Measurements from ENCODE around the gene FAM20B.
"Not testable (repeated sequence)": the region's sequence is repeated elsewhere in the genome, so short reads cannot be mapped to it uniquely, and the experiment has no call there.

FAM20B gene

DNA sequence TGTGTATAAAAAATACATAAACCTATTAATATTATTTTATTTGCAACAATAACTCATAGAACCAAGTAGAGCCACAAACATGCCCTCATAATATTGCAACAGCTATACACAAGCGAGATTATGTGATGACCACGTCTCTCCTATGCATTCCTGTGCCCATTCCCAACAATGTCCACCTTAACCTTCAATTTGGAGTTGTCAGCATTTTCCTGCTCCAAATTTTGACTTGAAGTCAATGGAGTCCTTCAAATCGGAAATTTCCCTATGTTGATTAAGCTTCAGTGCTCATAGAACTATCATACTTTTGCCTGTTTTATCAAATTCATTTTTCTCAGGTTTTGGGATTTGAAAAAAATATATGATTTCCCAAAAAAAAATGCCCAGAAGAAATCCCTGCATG lies 27.4 kb upstream of the FAM20B start:
- TF ChIP-seq, protein P1, sequence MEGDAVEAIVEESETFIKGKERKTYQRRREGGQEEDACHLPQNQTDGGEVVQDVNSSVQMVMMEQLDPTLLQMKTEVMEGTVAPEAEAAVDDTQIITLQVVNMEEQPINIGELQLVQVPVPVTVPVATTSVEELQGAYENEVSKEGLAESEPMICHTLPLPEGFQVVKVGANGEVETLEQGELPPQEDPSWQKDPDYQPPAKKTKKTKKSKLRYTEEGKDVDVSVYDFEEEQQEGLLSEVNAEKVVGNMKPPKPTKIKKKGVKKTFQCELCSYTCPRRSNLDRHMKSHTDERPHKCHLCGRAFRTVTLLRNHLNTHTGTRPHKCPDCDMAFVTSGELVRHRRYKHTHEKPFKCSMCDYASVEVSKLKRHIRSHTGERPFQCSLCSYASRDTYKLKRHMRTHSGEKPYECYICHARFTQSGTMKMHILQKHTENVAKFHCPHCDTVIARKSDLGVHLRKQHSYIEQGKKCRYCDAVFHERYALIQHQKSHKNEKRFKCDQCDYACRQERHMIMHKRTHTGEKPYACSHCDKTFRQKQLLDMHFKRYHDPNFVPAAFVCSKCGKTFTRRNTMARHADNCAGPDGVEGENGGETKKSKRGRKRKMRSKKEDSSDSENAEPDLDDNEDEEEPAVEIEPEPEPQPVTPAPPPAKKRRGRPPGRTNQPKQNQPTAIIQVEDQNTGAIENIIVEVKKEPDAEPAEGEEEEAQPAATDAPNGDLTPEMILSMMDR (IDR thresholded peaks at IDR 0.05) = no peak
- Mint-ChIP-seq H3K27me3 (ENCODE audit: low read depth, poor library complexity) (peaks cover 4% of the 10 kb centered on the region), H3K4me1 (peaks cover 30% of the 10 kb centered on the region), H3K4me3 (no peak overlapping the region), H3K27ac (no peak overlapping the region), H3K36me3 (ENCODE audit: low read depth) (peaks cover 15% of the 10 kb centered on the region), H3K9me3 (peaks cover 43% of the 10 kb centered on the region)
- DNase-seq = no peak

DNA sequence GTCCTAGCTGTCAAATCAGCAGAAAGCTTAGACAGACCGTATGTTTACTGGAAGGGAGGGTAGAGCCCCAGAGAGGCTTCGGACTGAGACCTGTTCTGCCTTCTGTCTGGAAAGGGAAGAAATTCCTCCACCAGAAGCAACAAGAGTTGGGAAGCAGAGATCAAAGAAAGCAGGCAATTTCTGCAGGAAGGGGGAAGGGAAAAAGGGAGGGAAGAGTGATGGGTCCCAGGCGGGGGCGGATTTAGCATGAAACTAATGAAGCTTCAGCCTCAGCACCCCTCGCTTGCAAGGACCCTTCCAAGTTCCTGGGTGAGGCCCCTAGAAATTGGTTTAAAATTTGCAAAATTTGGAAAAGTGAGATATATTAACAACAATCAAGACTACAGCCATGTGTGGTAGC lies 26.6 kb upstream of the FAM20B start:
- peaks cover 36% of the 10 kb centered on the region for H3K9me3 Mint-ChIP-seq
- H3K27me3 Mint-ChIP-seq (ENCODE audit: low read depth, poor library complexity) = peaks cover 4% of the 10 kb centered on the region
- peaks cover 9% of the 10 kb centered on the region for H3K36me3 Mint-ChIP-seq (ENCODE audit: low read depth)
- TF ChIP-seq, protein P1 (IDR thresholded peaks at IDR 0.05) = no peak
- H3K4me1 Mint-ChIP-seq = peaks cover 37% of the 10 kb centered on the region
- no peak for DNase-seq
- no peak overlapping the region for H3K27ac Mint-ChIP-seq
- H3K4me3 Mint-ChIP-seq = peak overlapping the region; percentile 46

DNA sequence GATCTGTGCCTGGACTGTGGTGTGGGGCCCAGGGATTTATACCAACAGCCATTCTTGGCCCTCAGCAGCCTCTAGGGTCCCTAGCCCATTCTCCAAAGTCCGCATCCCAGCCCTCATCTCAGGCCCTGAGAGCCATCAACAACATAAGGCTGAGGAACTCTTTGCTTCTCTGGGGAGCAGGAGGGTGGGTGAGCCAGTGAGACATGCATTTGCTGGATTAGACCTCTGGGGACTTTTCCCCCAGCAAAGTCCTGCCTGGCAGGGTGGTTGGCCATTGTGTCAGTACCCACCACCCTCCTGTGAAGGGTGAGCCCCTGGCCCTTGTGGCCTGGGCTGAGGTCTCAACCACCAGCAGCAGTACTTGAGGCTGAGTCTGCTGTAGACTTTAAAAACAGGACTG lies 24.2 kb upstream of the FAM20B start:
- TF ChIP-seq, protein P1 (IDR thresholded peaks at IDR 0.05) = no peak
- H3K4me3 Mint-ChIP-seq = no peak overlapping the region
- no peak for DNase-seq
- H3K4me1 Mint-ChIP-seq = peaks cover 37% of the 10 kb centered on the region
- H3K36me3 Mint-ChIP-seq (ENCODE audit: low read depth) = no peaks in the 10 kb centered on the region
- no peak overlapping the region for H3K27ac Mint-ChIP-seq
- H3K9me3 Mint-ChIP-seq = peaks cover 12% of the 10 kb centered on the region
- H3K27me3 Mint-ChIP-seq (ENCODE audit: low read depth, poor library complexity) = peaks cover 7% of the 10 kb centered on the region

DNA sequence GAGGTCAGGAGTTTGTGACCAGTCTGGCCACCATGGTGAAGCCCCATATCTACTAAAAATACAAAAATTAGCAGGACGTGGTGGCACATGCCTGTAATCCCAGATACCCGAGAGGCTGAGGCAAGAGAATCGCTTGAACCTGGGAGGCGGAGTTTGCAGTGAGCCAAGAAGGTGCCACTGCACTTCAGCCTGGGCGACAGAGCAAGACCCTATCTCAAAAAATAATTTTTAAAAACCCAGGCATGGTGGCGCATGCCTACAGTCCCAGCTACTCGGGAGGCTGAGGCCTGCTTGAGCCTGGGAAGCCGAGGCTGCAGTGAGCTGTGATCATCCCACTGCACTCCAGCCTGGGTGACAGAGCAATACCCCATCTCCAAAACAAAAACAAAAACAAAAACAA lies 23.6 kb upstream of the FAM20B start:
- H3K4me3 Mint-ChIP-seq; H3K9me3 Mint-ChIP-seq; H3K27me3 Mint-ChIP-seq (ENCODE audit: low read depth, poor library complexity); H3K36me3 Mint-ChIP-seq (ENCODE audit: low read depth); DNase-seq: not testable (repeated sequence)
- H3K4me1 Mint-ChIP-seq = peaks cover 37% of the 10 kb centered on the region
- peak overlapping the region; percentile 87 for H3K27ac Mint-ChIP-seq

DNA sequence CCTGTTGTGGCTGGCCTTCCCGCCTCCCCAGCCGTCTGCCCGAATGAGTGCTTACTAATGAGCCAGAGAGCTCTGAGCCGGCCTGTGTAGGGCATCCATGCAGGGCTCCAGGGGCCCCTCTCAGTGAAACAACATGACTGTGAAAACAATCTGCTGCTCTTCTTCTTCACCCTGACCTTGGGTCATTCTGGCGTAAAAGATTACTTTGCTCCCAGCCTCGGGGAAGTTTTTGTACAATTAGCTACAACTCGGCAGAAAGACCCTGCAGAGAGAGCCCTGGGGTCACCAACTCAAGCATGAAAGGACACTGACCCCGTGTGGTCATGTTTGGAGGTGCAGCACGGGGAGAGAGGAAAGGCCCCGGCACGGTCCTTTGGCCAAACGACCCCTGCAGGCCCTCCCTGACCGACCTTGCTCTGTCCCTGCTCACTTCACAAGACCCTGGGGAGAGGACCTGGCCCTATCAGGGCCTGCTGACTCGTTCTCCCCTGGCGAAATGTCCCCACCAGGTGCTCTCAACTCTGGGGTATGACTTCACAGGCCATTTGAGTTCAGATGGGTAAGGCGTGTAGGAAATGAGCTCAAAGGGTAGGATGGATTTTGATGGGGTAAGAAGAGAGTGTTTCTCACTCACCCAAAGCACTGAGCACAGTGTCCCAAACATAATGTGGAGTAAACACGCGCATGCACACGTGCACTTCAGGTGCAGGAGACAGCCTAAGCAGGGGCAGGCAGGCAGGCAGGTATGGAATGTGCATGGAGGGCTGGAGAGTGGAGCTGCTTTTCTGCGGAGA lies 22.9 kb upstream of the FAM20B start:
- no peaks in the 10 kb centered on the region for H3K9me3 Mint-ChIP-seq
- TF ChIP-seq, protein P1 (IDR thresholded peaks at IDR 0.05) = peak; percentile 98
- peak; percentile 96 for DNase-seq
- peaks cover 7% of the 10 kb centered on the region for H3K27me3 Mint-ChIP-seq (ENCODE audit: low read depth, poor library complexity)
- peak overlapping the region; percentile 87 for H3K27ac Mint-ChIP-seq
- peak overlapping the region; percentile 36 for H3K4me3 Mint-ChIP-seq
- H3K4me1 Mint-ChIP-seq = peaks cover 37% of the 10 kb centered on the region
- no peaks in the 10 kb centered on the region for H3K36me3 Mint-ChIP-seq (ENCODE audit: low read depth)

DNA sequence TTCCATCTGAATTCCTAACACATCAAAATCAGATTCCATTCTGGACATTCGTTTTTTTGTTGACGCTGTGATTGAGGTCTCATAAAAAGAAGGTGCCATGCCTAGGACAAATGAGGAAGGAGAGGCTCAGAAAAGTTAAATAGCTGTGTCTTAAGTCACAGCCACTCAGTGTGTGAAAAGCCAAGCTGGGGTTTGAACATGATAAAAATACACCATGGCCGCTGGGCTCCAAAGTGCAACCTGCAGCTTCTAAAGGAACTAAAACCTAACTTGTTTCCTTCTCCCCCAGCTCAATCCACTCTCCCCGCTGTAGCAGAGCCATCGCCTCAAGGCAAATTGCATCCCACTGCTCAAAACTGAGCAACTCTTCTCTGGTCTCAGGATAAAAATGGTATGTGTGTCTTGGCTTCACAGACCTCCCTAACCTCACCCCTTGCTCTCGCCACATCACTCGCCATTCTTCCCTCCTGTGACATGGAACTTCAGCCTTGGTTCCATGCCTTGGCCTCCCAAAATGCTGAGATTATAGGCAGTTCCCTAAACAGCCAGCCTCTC lies 22.1 kb upstream of the FAM20B start:
- Mint-ChIP-seq H3K36me3 (ENCODE audit: low read depth) (no peaks in the 10 kb centered on the region), H3K27ac (no peak overlapping the region), H3K9me3 (no peaks in the 10 kb centered on the region), H3K4me1 (peaks cover 33% of the 10 kb centered on the region), H3K4me3 (no peak overlapping the region), H3K27me3 (ENCODE audit: low read depth, poor library complexity) (peaks cover 7% of the 10 kb centered on the region)
- TF ChIP-seq, protein P1 (IDR thresholded peaks at IDR 0.05) = no peak
- DNase-seq = no peak
